PFSK-1 (cell line): ENCODE measurements around the gene FLT4.

Experiments used
- FOXP2 ChIP-seq: optimal IDR thresholded peaks from 2 replicates; pipeline ENCODE3; 2011; ENCODE audit warnings: borderline replicate concordance, control low read depth, inconsistent platforms; ENCODE audit not compliant: insufficient read depth; ENCODE audit errors: extremely low read length, extremely low read depth
- POLR2AphosphoS5 ChIP-seq: IDR thresholded peaks from 2 replicates; pipeline ENCODE4 v1.6.1; 2012; ENCODE audit warnings: low read depth, mild to moderate bottlenecking, control low read depth, low read length, moderate library complexity
- SIN3A ChIP-seq: IDR thresholded peaks from 2 replicates; pipeline ENCODE4 v1.6.1; 2012; ENCODE audit warnings: mild to moderate bottlenecking, low read length, moderate library complexity, borderline replicate concordance; ENCODE audit not compliant: insufficient read depth
- TAF1 ChIP-seq: IDR thresholded peaks from 2 replicates; pipeline ENCODE4 v1.6.1; 2012; ENCODE audit warnings: low read length, control low read depth, borderline replicate concordance; ENCODE audit not compliant: insufficient read depth
- TF ChIP-seq, protein P1 (sequence below), 2 experiments: IDR thresholded peaks; 2 replicates each; pipeline versions ENCODE4 v1.6.1 to v1.8.0; 2011 to 2012; ENCODE audit warnings: low read depth in 2 of 2, low read length in 2 of 2, control low read depth in 1 of 2, inconsistent platforms in 1 of 2, mild to moderate bottlenecking in 1 of 2, moderate library complexity in 1 of 2; ENCODE audit not compliant: insufficient read depth in 1 of 2

FLT4 gene

DNA sequence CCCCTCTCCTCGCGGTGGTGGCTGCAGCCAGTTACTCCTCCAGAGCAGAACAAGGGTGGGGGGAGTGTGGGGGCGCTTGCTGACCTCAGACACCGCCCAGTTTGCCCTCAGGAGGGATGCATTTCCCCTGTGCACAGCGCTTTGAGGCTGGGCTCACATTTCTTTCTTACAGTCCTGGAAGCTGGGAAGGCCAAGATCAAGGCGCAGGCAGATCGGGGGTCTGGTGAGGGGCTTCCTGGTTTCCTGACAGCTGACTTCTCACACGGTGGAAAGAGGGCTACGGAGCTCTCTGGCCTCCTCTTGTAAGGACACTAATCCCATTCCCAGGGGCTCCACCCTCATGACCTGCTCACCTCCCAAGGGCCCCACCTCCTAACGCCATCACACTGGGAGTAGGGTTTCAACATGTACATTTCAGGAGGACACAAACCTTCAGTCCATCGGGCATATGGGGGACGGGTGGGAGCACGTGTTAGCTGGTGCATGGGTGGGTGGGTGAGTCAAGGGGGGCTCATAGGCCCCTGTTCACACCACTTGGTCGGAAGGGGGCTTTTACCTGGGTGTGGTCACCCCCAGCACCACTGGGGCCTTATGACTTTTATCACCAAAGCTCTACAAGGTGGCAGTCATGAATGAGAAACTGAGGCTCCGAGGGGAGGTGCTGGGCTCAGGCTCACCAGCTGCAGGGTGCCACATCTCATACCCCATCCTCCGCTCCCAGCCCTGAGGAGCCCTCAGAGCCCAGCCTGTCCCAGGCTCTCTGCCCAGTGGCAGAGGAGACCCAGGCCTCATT, 50.4 kb downstream of the FLT4 start:
- TF ChIP-seq SIN3A (no peak), FOXP2 (no peak), TAF1 (no peak)

DNA sequence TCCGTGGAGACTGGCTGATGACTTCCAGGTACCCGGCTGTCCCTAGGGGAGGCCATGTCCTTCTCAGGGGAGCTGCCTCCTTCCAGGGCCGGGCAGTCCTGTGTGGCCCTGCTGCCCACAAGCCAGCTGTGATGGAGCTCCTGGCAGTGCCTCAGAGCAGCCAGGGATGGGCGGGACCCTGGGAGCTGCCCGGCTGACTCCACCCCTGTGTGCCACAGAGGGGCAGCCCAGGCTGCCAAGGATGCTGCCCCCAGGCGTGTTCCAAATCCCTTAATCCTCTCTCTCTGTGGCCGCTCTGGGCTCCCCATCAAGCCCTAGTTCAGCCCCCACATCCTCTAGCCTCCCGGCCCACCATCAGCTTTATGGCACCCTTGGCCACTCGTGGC, 51.1 kb downstream of the FLT4 start:
- TF ChIP-seq FOXP2 (no peak), TAF1 (no peak), POLR2AphosphoS5 (no peak), SIN3A (no peak)
- TF ChIP-seq, protein P1, sequence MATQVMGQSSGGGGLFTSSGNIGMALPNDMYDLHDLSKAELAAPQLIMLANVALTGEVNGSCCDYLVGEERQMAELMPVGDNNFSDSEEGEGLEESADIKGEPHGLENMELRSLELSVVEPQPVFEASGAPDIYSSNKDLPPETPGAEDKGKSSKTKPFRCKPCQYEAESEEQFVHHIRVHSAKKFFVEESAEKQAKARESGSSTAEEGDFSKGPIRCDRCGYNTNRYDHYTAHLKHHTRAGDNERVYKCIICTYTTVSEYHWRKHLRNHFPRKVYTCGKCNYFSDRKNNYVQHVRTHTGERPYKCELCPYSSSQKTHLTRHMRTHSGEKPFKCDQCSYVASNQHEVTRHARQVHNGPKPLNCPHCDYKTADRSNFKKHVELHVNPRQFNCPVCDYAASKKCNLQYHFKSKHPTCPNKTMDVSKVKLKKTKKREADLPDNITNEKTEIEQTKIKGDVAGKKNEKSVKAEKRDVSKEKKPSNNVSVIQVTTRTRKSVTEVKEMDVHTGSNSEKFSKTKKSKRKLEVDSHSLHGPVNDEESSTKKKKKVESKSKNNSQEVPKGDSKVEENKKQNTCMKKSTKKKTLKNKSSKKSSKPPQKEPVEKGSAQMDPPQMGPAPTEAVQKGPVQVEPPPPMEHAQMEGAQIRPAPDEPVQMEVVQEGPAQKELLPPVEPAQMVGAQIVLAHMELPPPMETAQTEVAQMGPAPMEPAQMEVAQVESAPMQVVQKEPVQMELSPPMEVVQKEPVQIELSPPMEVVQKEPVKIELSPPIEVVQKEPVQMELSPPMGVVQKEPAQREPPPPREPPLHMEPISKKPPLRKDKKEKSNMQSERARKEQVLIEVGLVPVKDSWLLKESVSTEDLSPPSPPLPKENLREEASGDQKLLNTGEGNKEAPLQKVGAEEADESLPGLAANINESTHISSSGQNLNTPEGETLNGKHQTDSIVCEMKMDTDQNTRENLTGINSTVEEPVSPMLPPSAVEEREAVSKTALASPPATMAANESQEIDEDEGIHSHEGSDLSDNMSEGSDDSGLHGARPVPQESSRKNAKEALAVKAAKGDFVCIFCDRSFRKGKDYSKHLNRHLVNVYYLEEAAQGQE (IDR thresholded peaks at IDR 0.05; ENCODE audit: insufficient read depth in 1 of 2, low read depth in 2 of 2, low read length in 2 of 2) = no peak

DNA sequence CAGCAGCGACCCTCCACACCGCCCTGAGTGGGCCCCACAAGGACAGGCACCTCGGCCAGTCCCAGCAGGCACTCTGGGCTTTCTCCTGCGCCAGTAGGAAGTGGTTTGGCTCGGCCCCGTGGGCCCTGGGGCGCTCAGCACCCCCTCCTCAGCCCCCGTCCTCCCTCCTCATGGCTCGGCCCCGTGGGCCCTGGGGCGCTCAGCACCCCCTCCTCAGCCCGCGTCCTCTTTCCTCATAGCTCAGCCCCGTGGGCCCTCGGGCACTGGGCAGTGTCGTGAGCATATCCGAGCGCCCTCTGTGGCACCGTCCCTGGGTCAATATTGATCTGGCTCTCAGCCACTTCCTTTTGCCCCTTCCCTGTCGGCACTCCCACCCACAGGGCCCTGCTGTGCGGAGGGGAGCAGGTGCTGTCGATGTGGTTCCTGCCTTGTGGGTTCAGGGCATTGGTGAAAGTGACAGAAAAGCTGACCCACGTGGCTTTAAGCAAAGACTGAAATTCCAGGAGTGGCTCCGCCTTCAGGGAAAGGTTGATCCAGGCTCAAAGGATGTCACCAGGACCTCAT, 52.6 kb downstream of the FLT4 start:
- no peak for TF ChIP-seq POLR2AphosphoS5
- no peak for TF ChIP-seq TAF1
- TF ChIP-seq SIN3A = no peak
- TF ChIP-seq, protein P1 (IDR thresholded peaks at IDR 0.05; ENCODE audit: insufficient read depth in 1 of 2, low read depth in 2 of 2, low read length in 2 of 2) = no peak
- TF ChIP-seq FOXP2 = no peak

DNA sequence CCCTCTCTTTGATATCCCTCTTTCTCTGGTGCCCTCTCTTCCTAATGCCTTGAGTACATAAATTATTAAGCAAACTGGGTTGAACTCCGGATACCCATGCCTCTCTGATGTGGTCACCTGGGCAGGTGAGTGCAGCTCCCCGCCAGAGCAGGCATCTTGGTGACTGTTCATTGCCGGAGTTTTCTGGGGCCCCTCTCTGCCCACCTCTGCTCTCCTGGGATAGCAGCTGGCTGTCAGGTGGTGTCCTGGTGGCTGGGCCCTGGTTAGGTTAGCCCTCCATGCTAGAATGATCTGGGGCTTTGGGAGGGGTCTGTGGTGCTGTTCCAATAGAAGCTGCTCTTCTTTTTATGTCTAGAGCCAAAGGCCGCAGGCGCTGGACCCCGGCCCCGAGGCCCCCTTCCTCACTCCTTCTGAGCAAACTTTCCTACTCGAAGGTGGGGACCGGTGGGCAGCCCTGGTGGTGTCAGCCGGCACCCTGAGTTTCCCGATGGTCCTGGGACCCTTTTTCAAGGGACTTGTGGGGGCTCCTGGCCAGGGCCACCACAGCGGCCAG, 53.2 kb downstream of the FLT4 start:
- no peak for TF ChIP-seq SIN3A
- TF ChIP-seq FOXP2 = no peak
- TF ChIP-seq TAF1 = no peak
- no peak for TF ChIP-seq POLR2AphosphoS5
- TF ChIP-seq, protein P1 (IDR thresholded peaks at IDR 0.05; ENCODE audit: insufficient read depth in 1 of 2, low read depth in 2 of 2, low read length in 2 of 2) = no peak

DNA sequence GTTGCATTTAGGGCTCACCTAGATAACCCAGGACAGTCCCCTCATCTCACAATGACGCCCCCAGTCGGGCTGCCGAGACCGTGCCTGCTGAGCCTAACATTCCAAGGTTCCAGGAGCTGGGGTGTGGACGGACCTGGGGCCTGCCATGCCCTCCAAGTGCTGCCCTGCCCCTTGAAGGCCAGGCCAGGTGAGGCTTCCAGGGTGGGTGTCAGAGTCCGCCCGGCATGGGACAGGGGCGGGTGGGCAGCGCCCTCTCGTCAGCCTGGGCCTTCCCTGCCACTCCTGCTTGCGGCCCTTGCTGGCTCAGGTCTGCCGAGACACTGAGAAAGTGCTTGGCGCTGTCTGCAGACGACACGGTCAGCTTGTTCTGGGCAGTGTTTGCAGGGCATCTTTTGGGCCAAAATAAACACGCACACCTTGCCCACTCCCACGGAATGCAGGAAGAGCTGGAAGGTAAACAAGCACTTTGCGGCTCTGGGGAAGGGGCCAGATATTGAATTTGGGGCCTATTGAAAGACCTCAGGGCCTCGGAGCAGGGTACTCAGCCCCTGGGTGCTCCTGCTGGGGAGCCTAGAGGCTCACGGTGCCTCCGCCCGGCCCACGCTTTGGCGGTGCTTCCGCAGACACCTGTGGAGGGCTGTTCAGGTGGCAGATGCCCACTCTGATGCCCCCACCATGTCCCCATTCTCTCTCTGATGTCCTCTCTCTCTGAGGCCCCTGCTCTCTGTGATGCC, 53.9 kb downstream of the FLT4 start:
- no peak for TF ChIP-seq POLR2AphosphoS5
- TF ChIP-seq, protein P1 (IDR thresholded peaks at IDR 0.05; ENCODE audit: insufficient read depth in 1 of 2, low read depth in 2 of 2, low read length in 2 of 2) = no peak
- no peak for TF ChIP-seq FOXP2
- no peak for TF ChIP-seq TAF1
- TF ChIP-seq SIN3A = no peak
